ENCODE results near the gene TMSB4X.
A peak's percentile ranks its signal among the peaks of the same experiment; 100 is the strongest.

The TMSB4X gene

DNA sequence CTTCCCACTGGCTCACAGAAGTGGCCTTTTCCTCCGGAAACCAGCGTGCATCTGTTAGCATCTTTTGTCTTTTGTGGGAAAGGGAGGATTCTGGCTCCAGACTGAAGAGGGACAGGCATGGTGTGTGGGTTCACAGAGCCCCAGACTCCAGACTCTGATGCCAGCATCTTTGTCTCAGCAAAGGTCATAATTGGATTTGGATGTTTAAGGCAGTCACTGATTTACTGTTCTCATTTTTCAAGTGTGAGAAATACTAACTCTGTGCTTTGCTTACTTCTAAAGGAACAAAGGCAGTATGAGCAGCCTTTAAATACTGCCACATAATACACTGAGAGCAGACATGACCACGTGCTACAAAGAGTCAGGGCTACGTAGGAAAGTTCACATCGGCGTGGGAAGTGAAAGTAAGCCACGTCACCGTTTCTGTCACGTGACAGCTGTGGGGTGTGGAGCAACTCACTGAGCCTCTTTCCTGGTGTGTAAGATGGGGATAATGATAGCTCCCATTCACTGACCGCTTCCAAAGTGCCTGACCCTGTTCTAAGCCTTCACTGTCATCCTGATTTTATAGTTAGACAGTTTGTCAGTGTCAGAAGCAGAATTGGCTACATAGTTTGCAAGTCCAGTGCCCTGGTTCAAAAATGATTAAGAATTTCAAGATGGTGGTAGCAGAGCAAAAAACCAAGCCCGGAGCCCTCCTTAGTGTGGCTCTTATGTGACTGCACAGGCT, 24.8 kb upstream of the TMSB4X start:
- in situ Hi-C loops (cut with MboI; ENCODE audit: low pct_unique_long_range_greater_than_20kb, low sequenced_read_pairs, unreplicated experiment), result loop anchor here (10.0 kb wide), 2 partner anchors 135 to 545 kb away; no protein-coding TSS in a partner anchor
- DNase-seq (ENCODE audit: low spot score), result peak; percentile 60
- TF ChIP-seq, protein P1, sequence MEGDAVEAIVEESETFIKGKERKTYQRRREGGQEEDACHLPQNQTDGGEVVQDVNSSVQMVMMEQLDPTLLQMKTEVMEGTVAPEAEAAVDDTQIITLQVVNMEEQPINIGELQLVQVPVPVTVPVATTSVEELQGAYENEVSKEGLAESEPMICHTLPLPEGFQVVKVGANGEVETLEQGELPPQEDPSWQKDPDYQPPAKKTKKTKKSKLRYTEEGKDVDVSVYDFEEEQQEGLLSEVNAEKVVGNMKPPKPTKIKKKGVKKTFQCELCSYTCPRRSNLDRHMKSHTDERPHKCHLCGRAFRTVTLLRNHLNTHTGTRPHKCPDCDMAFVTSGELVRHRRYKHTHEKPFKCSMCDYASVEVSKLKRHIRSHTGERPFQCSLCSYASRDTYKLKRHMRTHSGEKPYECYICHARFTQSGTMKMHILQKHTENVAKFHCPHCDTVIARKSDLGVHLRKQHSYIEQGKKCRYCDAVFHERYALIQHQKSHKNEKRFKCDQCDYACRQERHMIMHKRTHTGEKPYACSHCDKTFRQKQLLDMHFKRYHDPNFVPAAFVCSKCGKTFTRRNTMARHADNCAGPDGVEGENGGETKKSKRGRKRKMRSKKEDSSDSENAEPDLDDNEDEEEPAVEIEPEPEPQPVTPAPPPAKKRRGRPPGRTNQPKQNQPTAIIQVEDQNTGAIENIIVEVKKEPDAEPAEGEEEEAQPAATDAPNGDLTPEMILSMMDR (IDR thresholded peaks at IDR 0.05; ENCODE audit: extremely low read depth, insufficient read depth, missing control alignments), result no peak

DNA sequence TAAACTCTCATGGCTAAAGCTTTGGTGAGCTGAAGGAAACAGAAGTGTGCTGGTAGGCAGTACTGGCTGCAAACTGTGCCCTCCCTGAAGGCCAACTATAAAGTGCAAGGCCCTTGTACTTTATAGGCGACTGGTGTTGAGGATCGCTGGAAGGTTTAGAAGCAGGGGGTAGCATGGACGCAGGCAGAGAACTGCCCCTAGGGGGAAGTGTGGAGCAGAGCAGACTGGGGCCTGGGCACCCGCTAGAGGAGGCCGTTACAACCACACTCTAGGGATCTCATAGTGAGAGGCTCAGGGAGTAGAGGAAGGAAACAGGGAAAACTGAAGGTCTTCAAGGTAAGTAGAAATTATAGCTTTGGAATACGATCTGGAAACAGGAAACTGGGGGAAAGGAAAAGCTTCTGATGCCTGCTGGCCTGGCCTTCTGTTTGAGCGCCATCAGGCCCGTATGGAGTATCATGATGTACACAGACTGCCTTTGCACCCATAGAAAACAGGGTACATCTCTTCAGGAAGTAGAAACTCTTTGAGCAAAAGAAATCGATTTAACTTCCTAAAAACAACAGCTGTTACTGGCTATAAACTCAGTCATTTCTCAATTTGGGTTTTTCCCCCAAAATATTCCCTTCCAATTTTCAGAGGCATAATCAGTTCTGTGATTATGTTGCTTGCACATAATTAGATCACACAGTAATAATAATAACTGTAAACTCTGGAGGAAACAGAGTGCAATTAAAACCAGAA, 23.9 kb upstream of the TMSB4X start:
- in situ Hi-C loops (cut with MboI; ENCODE audit: low pct_unique_long_range_greater_than_20kb, low sequenced_read_pairs, unreplicated experiment), result loop anchor here (10.0 kb wide), 2 partner anchors 134 to 544 kb away; no protein-coding TSS in a partner anchor

DNA sequence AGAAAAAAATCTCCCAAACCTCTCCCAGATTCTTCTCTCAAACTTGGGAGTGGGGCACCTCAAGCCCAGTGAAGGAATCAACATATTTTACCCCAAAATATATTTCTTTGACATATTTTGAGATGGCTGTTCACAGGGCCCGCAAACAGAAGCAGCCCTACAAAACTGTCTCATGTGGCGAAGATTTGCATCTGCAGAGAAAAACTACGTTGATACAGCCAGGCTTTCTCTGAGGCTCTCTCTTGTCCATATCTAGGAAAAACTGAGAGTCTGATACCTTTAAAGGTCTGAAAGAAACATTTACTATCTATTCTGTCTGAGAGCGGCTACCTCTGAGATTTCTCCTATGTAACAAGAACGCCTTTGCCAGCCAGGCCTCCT, 23.3 kb upstream of the TMSB4X start:
- no peak for DNase-seq (ENCODE audit: low spot score)
- in situ Hi-C loops (cut with MboI; ENCODE audit: low pct_unique_long_range_greater_than_20kb, low sequenced_read_pairs, unreplicated experiment), result loop anchor here (10.0 kb wide), 2 partner anchors 133 to 543 kb away; no protein-coding TSS in a partner anchor
- TF ChIP-seq, protein P1 (IDR thresholded peaks at IDR 0.05; ENCODE audit: extremely low read depth, insufficient read depth, missing control alignments), result no peak

More for the DNA sequence above, 23.9 kb upstream of the TMSB4X start:
- TF ChIP-seq, protein P1 (IDR thresholded peaks at IDR 0.05; ENCODE audit: extremely low read depth, insufficient read depth, missing control alignments), result peak; percentile 82
- DNase-seq (ENCODE audit: low spot score), result no peak

DNA sequence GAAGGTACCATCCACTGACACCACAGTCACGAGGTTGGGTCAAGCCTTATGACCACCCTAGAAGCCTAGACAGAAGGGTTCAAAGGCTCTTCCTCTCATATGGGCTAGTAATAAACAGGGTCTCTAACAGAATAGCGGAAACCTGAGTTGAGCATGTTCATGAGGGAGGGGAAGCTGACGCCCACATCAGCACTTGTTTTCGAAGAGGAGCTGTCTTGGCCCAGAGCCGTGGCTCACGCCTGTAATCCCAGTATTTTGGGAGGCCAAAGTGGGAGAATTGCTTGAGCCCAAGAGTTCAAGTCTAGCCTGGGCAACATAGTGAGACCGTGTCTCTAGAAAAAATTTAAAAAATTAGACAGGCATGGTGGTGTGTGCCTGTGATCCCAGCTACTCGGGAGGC, 21.5 kb upstream of the TMSB4X start:
- no peak for DNase-seq (ENCODE audit: low spot score)
- TF ChIP-seq, protein P1 (IDR thresholded peaks at IDR 0.05; ENCODE audit: extremely low read depth, insufficient read depth, missing control alignments), result no peak
- in situ Hi-C loops (cut with MboI; ENCODE audit: low pct_unique_long_range_greater_than_20kb, low sequenced_read_pairs, unreplicated experiment), result loop anchor here (10.0 kb wide), 2 partner anchors 131 to 541 kb away; no protein-coding TSS in a partner anchor

DNA sequence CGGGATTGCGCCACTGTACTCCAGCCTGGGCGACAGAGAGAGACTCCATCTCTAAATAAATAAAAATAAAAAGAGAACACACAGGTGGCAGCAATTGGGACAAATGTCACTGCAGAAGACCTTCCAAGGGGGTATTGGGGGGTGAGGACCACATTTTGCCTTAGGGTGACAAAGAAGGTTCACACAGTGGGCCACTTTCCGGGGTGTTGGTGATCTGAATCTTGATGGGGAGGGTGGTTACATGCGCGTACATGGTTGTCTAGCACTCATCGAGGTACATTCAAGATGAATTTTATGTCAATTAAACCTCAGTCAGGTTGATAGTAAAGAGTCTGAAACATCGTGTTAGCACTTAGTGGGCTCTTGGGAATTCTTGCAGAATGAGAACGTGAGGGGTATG, 20.5 kb upstream of the TMSB4X start:
- no peak for DNase-seq (ENCODE audit: low spot score)
- TF ChIP-seq, protein P1 (IDR thresholded peaks at IDR 0.05; ENCODE audit: extremely low read depth, insufficient read depth, missing control alignments), result no peak
- in situ Hi-C loops (cut with MboI; ENCODE audit: low pct_unique_long_range_greater_than_20kb, low sequenced_read_pairs, unreplicated experiment), result loop anchor here (10.0 kb wide), 2 partner anchors 130 to 540 kb away; no protein-coding TSS in a partner anchor

DNA sequence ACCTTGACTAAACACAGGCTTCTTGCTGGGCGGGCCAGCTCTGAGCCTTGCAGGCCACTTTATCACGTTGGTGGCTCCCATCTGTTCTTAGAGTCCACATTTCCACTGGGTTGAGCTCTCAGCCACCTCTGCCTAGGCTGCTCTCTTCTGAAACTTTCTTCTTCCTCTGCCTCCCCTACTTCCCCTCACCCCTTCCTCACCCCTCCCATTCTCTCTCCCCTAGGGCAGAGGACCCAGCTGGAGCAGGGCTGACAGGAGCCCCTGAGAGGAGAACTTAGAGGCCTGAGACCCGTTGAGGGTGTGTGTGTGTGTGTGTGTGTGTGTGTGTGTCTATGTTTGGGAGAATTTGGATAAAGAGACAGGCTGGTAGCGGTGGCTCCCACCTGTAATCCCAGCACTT, 19.9 kb upstream of the TMSB4X start:
- TF ChIP-seq, protein P1 (IDR thresholded peaks at IDR 0.05; ENCODE audit: extremely low read depth, insufficient read depth, missing control alignments), result no peak
- no peak for DNase-seq (ENCODE audit: low spot score)
- in situ Hi-C loops (cut with MboI; ENCODE audit: low pct_unique_long_range_greater_than_20kb, low sequenced_read_pairs, unreplicated experiment), result loop anchor here (10.0 kb wide), 2 partner anchors 130 to 540 kb away; no protein-coding TSS in a partner anchor

Measured in GM13977 (cell line).